HT-29 (cell line): ENCODE measurements around the gene KCNQ2. TPM values are rescaled to one million over a fixed set of nuclear protein-coding genes. Genes with fewer than 3 reads are reported as not detected.

ENCODE experiments used
- DNase-seq: peaks from one replicate; pipeline ENCODE4 v3.0.0-alpha.2; 2015; ENCODE audit warnings: low spot score
- total RNA-seq: library from RNA; depleted of rRNA; stranded (reverse); fragments of >200 nt; shearing (Covaris generic); gene quantifications from 2 replicates; pipeline ENCODE4 v1.2.3, GENCODE V29; 2014

The KCNQ2 gene
- total RNA-seq, 1 experiment from 2014 or later: 0.08 TPM

DNA sequence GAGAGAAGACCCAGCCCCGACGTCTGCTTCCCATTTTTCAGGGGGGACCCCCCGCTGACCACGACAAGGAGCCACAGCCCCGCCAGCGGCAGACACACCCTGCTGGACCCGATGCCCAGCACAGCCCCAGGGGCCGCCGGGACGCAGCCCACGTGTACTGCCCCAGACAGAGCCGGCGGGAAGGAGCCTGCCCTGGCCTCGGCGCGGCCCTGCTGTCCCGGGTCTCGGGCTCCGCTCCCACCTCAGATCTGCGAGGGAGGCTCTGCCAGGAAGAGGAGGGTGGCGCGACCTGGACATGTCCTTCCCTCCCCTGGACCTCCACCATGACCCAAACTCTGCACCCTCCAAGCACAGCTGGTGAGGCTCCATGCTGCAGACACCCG is 54.7 kb downstream of the KCNQ2 start:
- DNase-seq: no peak

- DNase-seq: no peak
These were observed 55.2 kb downstream of the KCNQ2 start for GRCh38 chr20:63417097-63417737.

- DNase-seq: no peak
These were observed 55.8 kb downstream of the KCNQ2 start for GRCh38 chr20:63416631-63417030.

GRCh38 chr20:63415647-63416391 is 56.6 kb downstream of the KCNQ2 start:
- no peak for DNase-seq

DNA sequence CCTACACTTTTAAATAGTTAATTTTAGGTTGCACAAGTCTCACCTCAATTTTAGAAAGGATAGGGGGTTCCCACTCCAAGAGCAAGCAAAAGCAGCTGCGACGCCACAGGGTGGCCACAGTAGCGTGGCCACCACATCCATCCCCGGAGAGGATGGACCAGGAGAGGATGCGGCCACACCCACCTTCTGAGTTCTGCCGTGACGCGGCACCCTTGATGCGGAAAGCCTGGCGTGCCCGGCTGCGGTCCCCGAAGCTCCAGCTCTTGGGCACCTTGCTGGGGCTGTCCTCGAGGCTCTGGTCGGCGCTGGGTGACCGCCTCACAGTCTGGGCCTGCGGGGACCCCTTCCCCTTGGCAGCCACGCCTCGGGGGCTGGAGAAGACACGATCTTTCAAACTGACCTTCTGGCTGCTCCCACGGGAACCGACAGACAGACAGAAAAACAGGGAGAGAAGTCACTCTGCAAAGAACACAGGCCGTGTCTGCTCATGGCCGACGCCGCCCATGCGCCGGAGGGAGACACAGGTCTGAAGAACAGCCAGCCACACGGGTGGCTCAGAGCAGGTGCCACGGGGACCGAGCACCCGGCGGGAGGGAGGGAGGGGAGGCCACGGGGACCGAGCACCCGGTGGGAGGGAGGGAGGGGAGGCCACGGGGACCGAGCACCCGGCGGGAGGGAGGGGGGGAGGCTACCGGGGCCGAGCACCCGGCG is 57.6 kb downstream of the KCNQ2 start:
- no peak for DNase-seq

- DNase-seq: no peak
These were observed 58.3 kb downstream of the KCNQ2 start for GRCh38 chr20:63413963-63414684.

GRCh38 chr20:63413323-63413722 is 59.1 kb downstream of the KCNQ2 start:
- no peak for DNase-seq

DNA sequence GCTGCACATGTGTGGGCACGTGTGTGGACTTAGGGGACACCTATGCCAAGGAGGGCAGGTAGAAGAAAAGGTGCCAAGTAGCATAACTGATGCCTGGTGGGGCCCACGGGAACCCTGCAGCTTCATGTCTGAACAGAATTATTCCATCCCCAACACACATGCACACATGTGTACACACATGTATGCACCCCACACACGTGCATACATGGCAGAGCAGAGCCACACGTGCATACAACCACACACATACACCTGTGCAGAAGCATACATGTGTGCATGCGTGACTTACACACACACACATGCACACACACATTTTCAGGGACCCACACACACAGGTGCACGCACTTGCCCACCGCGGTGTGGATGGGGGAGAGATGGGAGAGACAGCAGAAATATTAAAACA is 59.6 kb downstream of the KCNQ2 start:
- DNase-seq: no peak

- no peak for DNase-seq
These were observed 60.4 kb downstream of the KCNQ2 start for GRCh38 chr20:63411898-63412631.

DNA sequence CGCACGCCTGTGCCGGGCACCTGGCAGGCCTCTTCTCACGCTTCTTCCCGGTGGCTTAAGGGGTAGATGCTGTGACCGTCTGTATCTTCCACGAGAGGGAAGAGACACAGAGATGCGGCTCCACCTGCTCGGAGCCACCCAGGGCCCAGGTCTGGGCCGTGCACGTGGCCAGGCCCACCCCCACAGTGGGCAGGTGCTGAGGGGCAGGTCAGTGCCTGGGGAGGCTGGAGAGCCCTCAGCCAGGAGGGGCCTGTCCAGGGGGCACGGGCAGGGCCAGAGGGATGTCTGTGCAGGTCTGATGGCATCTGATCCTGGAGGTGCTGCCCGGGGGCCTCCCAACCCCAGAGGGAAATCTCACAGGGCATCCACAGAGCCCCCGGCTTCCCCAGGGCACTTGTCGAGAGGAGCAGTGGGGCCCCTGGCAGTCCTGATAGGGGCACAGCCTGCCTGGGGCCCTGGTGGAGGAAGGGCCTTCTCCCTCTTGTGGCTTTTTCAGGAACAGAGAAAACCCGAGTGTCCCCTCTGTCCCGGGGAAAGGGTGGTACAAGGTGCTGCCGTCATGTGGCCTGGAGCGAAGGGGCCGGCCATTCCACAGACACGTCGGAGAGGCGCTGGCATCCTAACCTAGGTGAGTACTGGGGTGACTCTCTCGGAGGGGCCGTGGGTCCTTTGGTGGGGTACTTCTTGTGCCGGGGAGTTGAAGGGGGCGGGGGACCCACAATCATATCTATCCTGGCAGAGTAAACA is 61.1 kb downstream of the KCNQ2 start:
- DNase-seq: no peak

GRCh38 chr20:63409834-63410435 is 62.5 kb downstream of the KCNQ2 start:
- no peak for DNase-seq

DNA sequence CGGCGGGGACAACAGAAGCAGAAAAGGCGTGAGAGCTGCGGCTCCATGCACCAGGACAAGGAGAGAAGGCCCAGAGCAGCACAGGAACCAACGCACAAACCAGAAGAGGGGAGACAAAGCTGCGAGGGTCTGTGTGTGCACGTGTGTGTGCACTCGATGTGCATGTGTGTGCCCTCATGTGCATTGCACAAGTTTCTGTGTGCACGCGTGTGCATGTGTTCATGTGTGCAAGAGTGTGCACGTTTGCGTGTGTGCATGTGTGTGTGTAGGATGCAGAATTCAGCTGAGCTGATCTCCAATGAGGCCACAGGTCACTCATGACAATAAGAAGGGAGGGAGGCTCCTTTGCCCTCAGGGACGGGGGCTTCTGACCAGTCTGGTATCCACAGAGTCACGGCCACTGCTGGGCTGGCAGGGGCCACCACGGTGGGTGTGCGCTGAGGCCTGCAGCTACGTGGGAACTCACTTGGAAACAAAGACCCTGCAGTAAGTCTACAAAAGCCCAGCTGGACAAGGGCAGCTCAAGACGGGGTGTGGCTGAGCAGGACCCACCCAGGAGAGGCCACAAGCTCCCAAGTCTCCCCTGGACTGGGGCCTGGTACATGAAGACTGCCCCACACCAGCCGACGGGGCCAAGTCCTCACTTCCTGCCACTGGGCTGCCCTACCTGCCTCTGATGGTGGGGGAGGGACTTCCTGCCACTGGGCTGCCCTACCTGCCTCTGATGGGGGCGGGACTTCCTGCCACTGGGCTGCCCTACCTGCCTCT is 63.2 kb downstream of the KCNQ2 start:
- DNase-seq: no peak

DNA sequence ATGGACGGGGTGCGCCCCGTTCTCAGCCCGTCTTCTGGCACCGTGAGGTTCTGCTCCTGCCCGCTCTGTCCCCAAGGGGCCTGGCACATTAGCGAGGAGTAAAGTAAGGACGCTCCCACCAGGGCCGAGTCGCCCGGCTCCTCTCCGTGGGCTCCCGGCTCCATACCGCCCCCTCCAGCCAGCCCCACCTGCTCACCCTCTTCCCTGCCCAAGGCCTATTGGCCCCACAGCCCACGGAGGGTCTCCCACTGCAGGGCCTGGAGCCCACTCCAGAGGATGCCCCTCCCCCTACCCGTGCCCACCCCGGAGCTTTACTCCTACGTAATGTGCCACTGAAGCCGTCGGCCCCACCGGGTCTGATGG is 63.8 kb downstream of the KCNQ2 start:
- DNase-seq: no peak

- DNase-seq: no peak
These were observed 64.3 kb downstream of the KCNQ2 start for GRCh38 chr20:63407928-63408683.

DNA sequence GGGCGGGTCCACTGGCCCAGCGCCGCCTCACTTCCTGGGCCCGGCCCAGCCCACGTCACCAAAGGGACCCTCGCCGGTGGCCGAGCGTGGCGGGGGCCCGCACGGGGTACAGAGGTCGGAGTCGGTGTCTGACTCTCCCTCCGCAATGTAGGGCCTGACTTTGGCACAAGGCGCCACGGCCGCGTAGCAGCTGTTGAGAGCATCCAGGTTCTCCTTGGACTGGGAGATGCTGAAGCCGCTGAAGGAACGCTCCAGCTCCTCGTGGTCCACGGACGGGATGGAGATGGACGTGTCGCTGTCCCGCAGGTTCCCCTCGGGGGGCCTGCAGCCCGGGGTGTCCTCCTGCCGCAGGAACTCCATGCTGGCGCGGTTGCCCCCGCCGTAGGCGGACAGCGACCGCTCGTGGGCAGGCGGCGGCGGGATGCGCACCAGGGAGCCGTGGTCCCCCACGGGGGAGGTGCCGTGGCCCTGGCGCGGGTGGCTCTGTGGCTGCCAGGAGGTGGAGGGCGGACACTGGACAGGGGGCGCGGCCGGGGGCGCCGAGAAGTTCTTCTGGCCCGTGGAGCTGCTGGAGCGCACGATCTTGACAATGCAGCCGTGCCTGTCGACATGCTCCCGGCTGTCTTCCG is 65.7 kb downstream of the KCNQ2 start:
- no peak for DNase-seq

DNA sequence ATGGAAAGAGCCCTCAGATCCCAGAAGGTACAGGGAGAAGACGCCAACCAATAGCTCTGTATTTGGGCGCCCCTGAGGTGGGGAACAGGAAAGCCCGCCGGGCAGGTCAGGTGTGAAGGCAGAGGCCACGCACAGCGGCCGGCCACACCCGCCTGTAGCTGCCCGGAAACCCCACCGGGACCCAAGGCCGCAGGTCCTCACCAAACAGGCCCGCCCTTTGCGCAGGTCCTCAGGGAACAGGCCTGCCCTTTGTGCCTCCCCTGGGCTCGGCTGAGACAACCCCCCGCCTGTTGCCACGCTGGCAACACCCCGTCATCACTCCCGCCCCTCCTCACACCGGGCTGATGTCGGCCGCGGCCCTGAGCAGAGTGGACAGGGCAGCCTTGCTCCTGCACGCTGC is 66.4 kb downstream of the KCNQ2 start:
- DNase-seq: no peak

DNA sequence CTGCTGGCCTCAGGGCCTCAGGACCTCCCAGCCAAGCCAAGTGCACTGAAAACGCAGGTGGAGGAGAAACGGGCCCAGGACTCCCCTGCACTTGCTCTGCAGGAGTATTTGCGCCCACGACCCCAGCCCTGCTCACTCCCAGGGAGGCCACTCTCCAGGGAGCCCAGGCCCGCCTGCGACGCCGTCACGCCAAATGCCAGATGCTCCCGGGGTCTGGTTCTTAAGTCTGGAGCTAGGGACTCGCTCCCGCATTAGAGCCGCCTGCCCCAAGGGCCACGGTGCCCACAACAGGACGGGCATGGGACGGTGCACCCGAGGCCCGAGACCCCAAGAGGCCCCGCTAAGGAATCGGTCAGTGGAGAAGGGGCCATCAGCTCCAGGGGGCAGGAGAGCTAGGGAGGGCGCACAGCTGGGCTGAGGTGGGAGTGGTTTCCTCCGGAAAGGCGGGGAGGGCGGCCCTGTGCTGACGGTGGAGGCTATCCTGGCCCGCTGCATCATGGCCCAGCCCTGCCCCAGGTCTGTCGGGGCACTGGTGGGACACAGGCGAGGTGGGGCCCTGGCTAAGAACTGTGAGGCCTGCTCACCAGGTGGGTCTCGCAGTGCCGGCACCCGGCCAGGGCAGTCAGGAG is 67.2 kb downstream of the KCNQ2 start:
- DNase-seq: no peak
